GM15510 (cell line): ENCODE results near the gene SLC38A9.

Experiments used
- POLR2A ChIP-seq: IDR thresholded peaks from 3 replicates; pipeline ENCODE4 v1.6.1; 2011; ENCODE audit warnings: borderline replicate concordance; ENCODE audit not compliant: insufficient read length; ENCODE audit errors: extremely low read depth

The SLC38A9 gene

GRCh38 chr5:55601628-55602027 is 110.5 kb downstream of the SLC38A9 start:
- no peak for TF ChIP-seq POLR2A

- TF ChIP-seq POLR2A: no peak
Observed at GRCh38 chr5:55601204-55601618, 110.9 kb downstream of the SLC38A9 start.

- no peak for TF ChIP-seq POLR2A
Observed at GRCh38 chr5:55600497-55601203, 111.5 kb downstream of the SLC38A9 start.

GRCh38 chr5:55600086-55600485 is 112.0 kb downstream of the SLC38A9 start:
- TF ChIP-seq POLR2A: no peak

GRCh38 chr5:55599148-55600050 is 112.7 kb downstream of the SLC38A9 start:
- no peak for TF ChIP-seq POLR2A

GRCh38 chr5:55597014-55597981 is 114.8 kb downstream of the SLC38A9 start:
- TF ChIP-seq POLR2A: no peak

- TF ChIP-seq POLR2A: no peak
Observed at GRCh38 chr5:55594671-55595070, 117.5 kb downstream of the SLC38A9 start.

GRCh38 chr5:55593115-55593472 is 119.0 kb downstream of the SLC38A9 start:
- no peak for TF ChIP-seq POLR2A

- no peak for TF ChIP-seq POLR2A
Observed at GRCh38 chr5:55592388-55593114, 119.6 kb downstream of the SLC38A9 start.

- TF ChIP-seq POLR2A: no peak
Observed at GRCh38 chr5:55591686-55592085, 120.4 kb downstream of the SLC38A9 start.

- no peak for TF ChIP-seq POLR2A
Observed at GRCh38 chr5:55585206-55585610, 126.9 kb downstream of the SLC38A9 start.

- TF ChIP-seq POLR2A: no peak
Observed at GRCh38 chr5:55584398-55585205, 127.5 kb downstream of the SLC38A9 start.

GRCh38 chr5:55583578-55583977 is 128.5 kb downstream of the SLC38A9 start:
- TF ChIP-seq POLR2A: no peak
